HG03469 (cell line): ENCODE results near the gene PLIN1.

Experiments used
- ATAC-seq: cut with Tn5 transposase; IDR thresholded peaks from one replicate; pipeline ENCODE4 v1.9.1; 2021; ENCODE audit warnings: mild to moderate bottlenecking, moderate library complexity, moderate number of reproducible peaks; ENCODE audit not compliant: unreplicated experiment

PLIN1 gene

GRCh38 chr15:89628806-89629715, 50.1 kb downstream of the PLIN1 start:
- ATAC-seq, result no peak

GRCh38 chr15:89628301-89628700, 50.9 kb downstream of the PLIN1 start:
- ATAC-seq, result no peak

DNA sequence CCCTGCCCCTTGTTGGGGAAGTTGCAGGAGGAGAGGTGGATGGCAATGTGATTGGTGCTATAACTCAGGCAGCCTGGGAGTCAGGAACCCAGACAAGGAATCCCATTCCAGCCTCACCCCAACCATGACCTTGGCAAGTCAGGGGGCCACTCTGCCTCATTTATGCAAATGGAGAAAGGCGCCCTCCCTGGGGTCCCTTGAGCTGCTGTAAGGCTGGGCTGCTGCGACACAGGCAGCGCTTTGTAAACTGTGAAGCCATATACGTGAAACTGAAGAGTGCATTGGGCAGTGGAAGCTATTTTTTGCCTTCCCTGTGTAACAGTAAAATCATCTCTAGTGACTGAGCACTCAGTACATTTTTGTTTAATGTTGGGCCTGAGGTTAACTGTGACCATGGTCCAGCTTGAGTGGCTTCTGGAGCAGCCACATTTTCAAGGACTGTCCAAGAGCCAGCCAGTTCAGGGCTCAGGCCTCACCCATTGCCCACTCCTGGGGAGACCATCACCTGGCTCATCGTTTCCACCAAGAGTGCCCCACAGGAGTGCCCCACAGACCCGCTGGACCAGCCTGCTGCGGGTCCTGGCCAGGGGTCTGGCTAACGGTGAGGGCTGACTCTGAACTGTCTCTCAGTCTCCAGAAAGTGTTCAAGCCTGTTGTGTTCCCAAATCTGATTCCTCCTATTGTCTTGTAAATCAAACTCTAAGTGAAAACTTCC, 51.8 kb downstream of the PLIN1 start:
- no peak for ATAC-seq

DNA sequence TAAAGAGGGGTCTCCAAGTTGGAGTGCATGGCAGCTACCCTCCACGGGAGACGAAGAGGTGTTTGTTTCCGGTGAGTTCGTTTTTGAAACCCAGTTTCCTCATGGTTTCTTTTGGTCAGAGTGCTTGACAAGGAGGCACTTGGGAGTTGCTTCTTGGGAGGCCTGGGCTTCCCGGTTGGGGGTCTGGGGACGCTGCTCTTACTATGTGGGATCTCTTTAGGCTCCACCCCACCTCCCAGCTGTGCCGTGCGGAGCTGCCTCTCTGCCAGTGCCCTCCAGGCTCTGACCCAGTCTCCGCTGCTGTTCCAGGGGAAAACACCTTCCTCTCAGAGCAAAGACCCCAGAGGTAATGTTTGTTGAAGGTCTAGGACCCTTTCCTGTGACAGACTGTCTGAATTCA, 53.5 kb downstream of the PLIN1 start:
- ATAC-seq, result no peak

GRCh38 chr15:89623165-89623564, 56.0 kb downstream of the PLIN1 start:
- no peak for ATAC-seq

- no peak for ATAC-seq
Measured at GRCh38 chr15:89621547-89621946, 57.6 kb downstream of the PLIN1 start.

GRCh38 chr15:89616228-89616627, 62.9 kb downstream of the PLIN1 start:
- no peak for ATAC-seq

- ATAC-seq, result no peak
Measured at GRCh38 chr15:89615135-89615534, 64.0 kb downstream of the PLIN1 start.
